ENCODE results near the gene CEP112. TPM values are rescaled to one million over a fixed set of nuclear protein-coding genes. Genes with fewer than 3 reads are reported as not detected.

The CEP112 gene
- polyA plus RNA-seq, 1 donor (not counting 4 experiments of a cell fraction or from before 2014, with no cell fraction given) = 2.6 TPM

- Histone ChIP-seq H3K27ac (ENCODE audit: control insufficient read depth, insufficient read depth, low read length) (no peak overlapping the region), H3K9me3 (ENCODE audit: control insufficient read depth, low read depth, low read length) (peaks cover 5% of the 10 kb centered on the region), H3K4me1 (ENCODE audit: control insufficient read depth, extremely low read depth, insufficient read depth, low read length) (no peaks in the 10 kb centered on the region), H3K4me2 (ENCODE audit: control insufficient read depth, extremely low read depth, insufficient read depth, low read depth, low read length) (no peak overlapping the region), H4K20me1 (ENCODE audit: control insufficient read depth, extremely low read depth, insufficient read depth, low read length) (no peaks in the 10 kb centered on the region), H3K36me3 (ENCODE audit: control insufficient read depth in 2 of 2, extremely low read depth in 1 of 2, insufficient read depth in 2 of 2, low read length in 2 of 2) (no peaks in the 10 kb centered on the region), H3K9me1 (ENCODE audit: control insufficient read depth, extremely low read depth, insufficient read depth, low read length) (no peaks in the 10 kb centered on the region), H3K27me3 (ENCODE audit: control insufficient read depth, extremely low read depth, insufficient read depth, low read length) (no peaks in the 10 kb centered on the region), H3K9ac (ENCODE audit: control insufficient read depth, extremely low read depth, insufficient read depth, low read length) (no peak overlapping the region), H3K79me2 (ENCODE audit: control insufficient read depth, insufficient read depth, low read length) (no peaks in the 10 kb centered on the region), H2AFZ (ENCODE audit: control insufficient read depth, low read length) (no peak overlapping the region), H3K4me3 (ENCODE audit: control insufficient read depth in 2 of 3, extremely low read depth in 1 of 3, insufficient read depth in 2 of 3, low read depth in 1 of 3, low read length in 3 of 3) (no peak overlapping the region)
- no peak for FAIRE-seq
- DNase-seq (ENCODE audit: low read depth, low spot score) = no peak
- TF ChIP-seq EZH2 (IDR thresholded peaks at IDR 0.05; ENCODE audit: low read length) = no peak
- TF ChIP-seq CTCF (optimal IDR thresholded peaks at IDR 0.05 in 1 of 3, IDR thresholded peaks at IDR 0.05 in 1 of 3, conservative IDR thresholded peaks at IDR 0.05 in 1 of 3; ENCODE audit: extremely low read depth in 1 of 3, insufficient read depth in 2 of 3, low read length in 3 of 3) = no peak
- dilution Hi-C loops (cut with MboI; ENCODE audit: extremely low pct_ligation_motif_present, low sequenced_read_pairs) = no loop called here
Observed at GRCh38 chr17:65963179-65963578, 228.8 kb downstream of the CEP112 start.

GRCh38 chr17:65959630-65960029, 232.3 kb downstream of the CEP112 start:
- no peaks in the 10 kb centered on the region for H4K20me1 ChIP-seq (ENCODE audit: control insufficient read depth, extremely low read depth, insufficient read depth, low read length)
- H3K4me2 ChIP-seq (ENCODE audit: control insufficient read depth, extremely low read depth, insufficient read depth, low read depth, low read length) = no peak overlapping the region
- H2AFZ ChIP-seq (ENCODE audit: control insufficient read depth, low read length) = no peak overlapping the region
- no peaks in the 10 kb centered on the region for H3K36me3 ChIP-seq (ENCODE audit: control insufficient read depth in 2 of 2, extremely low read depth in 1 of 2, insufficient read depth in 2 of 2, low read length in 2 of 2)
- no peaks in the 10 kb centered on the region for H3K27me3 ChIP-seq (ENCODE audit: control insufficient read depth, extremely low read depth, insufficient read depth, low read length)
- H3K9me3 ChIP-seq (ENCODE audit: control insufficient read depth, low read depth, low read length) = peaks cover 5% of the 10 kb centered on the region
- dilution Hi-C loops (cut with MboI; ENCODE audit: extremely low pct_ligation_motif_present, low sequenced_read_pairs) = no loop called here
- H3K4me1 ChIP-seq (ENCODE audit: control insufficient read depth, extremely low read depth, insufficient read depth, low read length) = no peaks in the 10 kb centered on the region
- H3K4me3 ChIP-seq (ENCODE audit: control insufficient read depth in 2 of 3, extremely low read depth in 1 of 3, insufficient read depth in 2 of 3, low read depth in 1 of 3, low read length in 3 of 3) = no peak overlapping the region
- no peak for FAIRE-seq
- DNase-seq (ENCODE audit: low read depth, low spot score) = no peak
- H3K79me2 ChIP-seq (ENCODE audit: control insufficient read depth, insufficient read depth, low read length) = no peaks in the 10 kb centered on the region
- no peak overlapping the region for H3K9ac ChIP-seq (ENCODE audit: control insufficient read depth, extremely low read depth, insufficient read depth, low read length)
- H3K27ac ChIP-seq (ENCODE audit: control insufficient read depth, insufficient read depth, low read length) = no peak overlapping the region
- H3K9me1 ChIP-seq (ENCODE audit: control insufficient read depth, extremely low read depth, insufficient read depth, low read length) = no peaks in the 10 kb centered on the region
- TF ChIP-seq EZH2 (IDR thresholded peaks at IDR 0.05; ENCODE audit: low read length) (no peak), CTCF (optimal IDR thresholded peaks at IDR 0.05 in 1 of 3, IDR thresholded peaks at IDR 0.05 in 1 of 3, conservative IDR thresholded peaks at IDR 0.05 in 1 of 3; ENCODE audit: extremely low read depth in 1 of 3, insufficient read depth in 2 of 3, low read length in 3 of 3) (no peak)

Measured in keratinocyte (primary cell).